Effector memory CD4-positive, alpha-beta T cell (primary cell): Measurements from ENCODE around the gene PGC.

Source experiments
- DNase-seq, 3 donors: peaks; one replicate each; pipeline ENCODE4 v3.0.0-alpha.2; 2020
- H3K27ac ChIP-seq: 2 replicates; pipeline ENCODE4 v1.7.0; 2013; ENCODE audit warnings: mild to moderate bottlenecking, low read length, moderate library complexity; ENCODE audit not compliant: insufficient read depth, poor library complexity, severe bottlenecking
- H3K27me3 ChIP-seq: replicated peaks from 2 replicates; pipeline ENCODE4 v1.7.0; 2013; ENCODE audit warnings: mild to moderate bottlenecking, low read length; ENCODE audit not compliant: insufficient read depth, control insufficient read depth, poor library complexity, severe bottlenecking
- H3K36me3 ChIP-seq: 2 replicates; pipeline ENCODE4 v1.7.0; 2013; ENCODE audit warnings: mild to moderate bottlenecking, low read length, moderate library complexity; ENCODE audit not compliant: control insufficient read depth, insufficient read depth
- H3K4me1 ChIP-seq: 2 replicates; pipeline ENCODE4 v1.7.0; 2013; ENCODE audit warnings: low read length, mild to moderate bottlenecking; ENCODE audit not compliant: control insufficient read depth, insufficient read depth, poor library complexity, severe bottlenecking
- H3K4me3 ChIP-seq: 2 replicates; pipeline ENCODE4 v1.7.0; 2013; ENCODE audit warnings: low read length, low read depth, mild to moderate bottlenecking; ENCODE audit not compliant: insufficient read depth, poor library complexity, severe bottlenecking
- H3K9me3 ChIP-seq: 2 replicates; pipeline ENCODE4 v1.7.0; 2013; ENCODE audit warnings: mild to moderate bottlenecking, low read length, moderate library complexity; ENCODE audit not compliant: control insufficient read depth

PGC gene

GRCh38 chr6:41785254-41785653 lies 38.1 kb upstream of the PGC start:
- peaks cover 13% of the 10 kb centered on the region for H3K36me3 ChIP-seq
- no peaks in the 10 kb centered on the region for H3K27me3 ChIP-seq
- no peak for DNase-seq
- peaks cover 14% of the 10 kb centered on the region for H3K4me1 ChIP-seq
- no peak overlapping the region for H3K4me3 ChIP-seq
- H3K9me3 ChIP-seq = no peaks in the 10 kb centered on the region
- H3K27ac ChIP-seq = no peak overlapping the region

GRCh38 chr6:41784581-41785171 lies 37.5 kb upstream of the PGC start:
- Histone ChIP-seq H3K36me3 (peaks cover 8% of the 10 kb centered on the region), H3K27me3 (no peaks in the 10 kb centered on the region), H3K4me1 (peaks cover 14% of the 10 kb centered on the region), H3K9me3 (no peaks in the 10 kb centered on the region), H3K27ac (no peak overlapping the region), H3K4me3 (no peak overlapping the region)
- DNase-seq = no peak

- DNase-seq = no peak
- Histone ChIP-seq H3K4me1 (peaks cover 20% of the 10 kb centered on the region), H3K4me3 (no peak overlapping the region), H3K9me3 (no peaks in the 10 kb centered on the region), H3K27ac (no peak overlapping the region), H3K27me3 (no peaks in the 10 kb centered on the region), H3K36me3 (no peaks in the 10 kb centered on the region)
Observed at GRCh38 chr6:41783106-41783780, 36.0 kb upstream of the PGC start.

GRCh38 chr6:41781366-41781730 lies 34.2 kb upstream of the PGC start:
- Histone ChIP-seq H3K27me3 (no peaks in the 10 kb centered on the region), H3K4me1 (peaks cover 20% of the 10 kb centered on the region), H3K27ac (no peak overlapping the region), H3K9me3 (no peaks in the 10 kb centered on the region), H3K4me3 (no peak overlapping the region), H3K36me3 (no peaks in the 10 kb centered on the region)
- no peak for DNase-seq

GRCh38 chr6:41780551-41781365 lies 33.6 kb upstream of the PGC start, which contains the start of gene PRICKLE4:
Gene PRICKLE4, plus strand, starts transcription at chr6:41780782. Its CDS starts 2,692 bp downstream, at chr6:41783474.
- Histone ChIP-seq H3K4me1 (peaks cover 15% of the 10 kb centered on the region), H3K4me3 (peak within 1 kb of the TSS; percentile 66), H3K27me3 (no peaks in the 10 kb centered on the region), H3K36me3 (no peaks in the 10 kb centered on the region), H3K27ac (peak within 1 kb of the TSS; percentile 42), H3K9me3 (no peaks in the 10 kb centered on the region)
- DNase-seq = no peak

- peaks cover 6% of the 10 kb centered on the region for H3K36me3 ChIP-seq
- peaks cover 15% of the 10 kb centered on the region for H3K4me1 ChIP-seq
- H3K27me3 ChIP-seq = no peaks in the 10 kb centered on the region
- peak; percentile 96 to 99 (median 99) for DNase-seq
- H3K27ac ChIP-seq = peak within 1 kb of the TSS; percentile 42
- H3K9me3 ChIP-seq = no peaks in the 10 kb centered on the region
- peak within 1 kb of the TSS; percentile 66 for H3K4me3 ChIP-seq
Observed at GRCh38 chr6:41779788-41780550, 32.8 kb upstream of the PGC start, which contains the start of gene FRS3. Gene FRS3, minus strand, starts transcription at chr6:41779900. Its CDS starts 2,913 bp downstream, at chr6:41776987.

- no peaks in the 10 kb centered on the region for H3K27me3 ChIP-seq
- H3K36me3 ChIP-seq = peaks cover 12% of the 10 kb centered on the region
- H3K4me1 ChIP-seq = peaks cover 15% of the 10 kb centered on the region
- H3K27ac ChIP-seq = no peak overlapping the region
- H3K9me3 ChIP-seq = no peaks in the 10 kb centered on the region
- DNase-seq = no peak
- H3K4me3 ChIP-seq = peak overlapping the region; percentile 47
Observed at GRCh38 chr6:41779336-41779735, 32.1 kb upstream of the PGC start.

GRCh38 chr6:41778895-41779294 lies 31.7 kb upstream of the PGC start:
- peaks cover 15% of the 10 kb centered on the region for H3K36me3 ChIP-seq
- H3K27ac ChIP-seq = no peak overlapping the region
- H3K9me3 ChIP-seq = no peaks in the 10 kb centered on the region
- no peak for DNase-seq
- H3K4me1 ChIP-seq = peaks cover 15% of the 10 kb centered on the region
- H3K4me3 ChIP-seq = no peak overlapping the region
- H3K27me3 ChIP-seq = no peaks in the 10 kb centered on the region

- H3K27me3 ChIP-seq = no peaks in the 10 kb centered on the region
- peaks cover 15% of the 10 kb centered on the region for H3K36me3 ChIP-seq
- H3K9me3 ChIP-seq = no peaks in the 10 kb centered on the region
- peaks cover 15% of the 10 kb centered on the region for H3K4me1 ChIP-seq
- H3K27ac ChIP-seq = no peak overlapping the region
- no peak for DNase-seq
- no peak overlapping the region for H3K4me3 ChIP-seq
Observed at GRCh38 chr6:41777551-41778285, 30.5 kb upstream of the PGC start.
